ENCODE measurements around the gene ADGRV1. TPM values are rescaled to one million over a fixed set of nuclear protein-coding genes. Genes with fewer than 3 reads are reported as not detected.

Gene ADGRV1
- total RNA-seq, 1 experiment from 2014 or later: 6.8 TPM

- no peak overlapping the region for H3K27ac ChIP-seq (ENCODE audit: low read depth, low read length, poor library complexity, severe bottlenecking)
- H3K4me1 ChIP-seq (ENCODE audit: insufficient read depth, low read length, poor library complexity, severe bottlenecking): no peaks in the 10 kb centered on the region
- DNase-seq (ENCODE audit: low spot score): no peak
- H3K27me3 ChIP-seq (replicated peaks; ENCODE audit: insufficient read depth, low read depth, low read length, poor library complexity): no peaks in the 10 kb centered on the region
- no peaks in the 10 kb centered on the region for H3K36me3 ChIP-seq (ENCODE audit: insufficient read depth, low read length, poor library complexity, severe bottlenecking)
- ChIA-PET CTCF (no interaction called here), POLR2A (ENCODE audit: low non-redundant PET) (no interaction called here)
- TF ChIP-seq EZH2 (IDR thresholded peaks at IDR 0.05; ENCODE audit: borderline replicate concordance, low read depth, low read length, poor library complexity, severe bottlenecking): no peak
- no peak overlapping the region for H3K4me3 ChIP-seq (ENCODE audit: low read depth, low read length, poor library complexity, severe bottlenecking)
- intact Hi-C loops (cut with micrococcal nuclease; ENCODE audit: unreplicated experiment): no loop called here
- H3K9me3 ChIP-seq (ENCODE audit: low read depth, low read length, poor library complexity, severe bottlenecking): no peaks in the 10 kb centered on the region
- BruUV-seq (replicated peaks): no TSS peak
Measured at GRCh38 chr5:90948969-90949368, 390.4 kb downstream of the ADGRV1 start.

- no TSS peak for BruUV-seq (replicated peaks)
- no peak for DNase-seq (ENCODE audit: low spot score)
- no peak overlapping the region for H3K4me3 ChIP-seq (ENCODE audit: low read depth, low read length, poor library complexity, severe bottlenecking)
- no peak for TF ChIP-seq EZH2 (IDR thresholded peaks at IDR 0.05; ENCODE audit: borderline replicate concordance, low read depth, low read length, poor library complexity, severe bottlenecking)
- no peak for TF ChIP-seq CTCF (conservative IDR thresholded peaks at IDR 0.05; ENCODE audit: low read depth, low read length)
- no peaks in the 10 kb centered on the region for H3K36me3 ChIP-seq (ENCODE audit: insufficient read depth, low read length, poor library complexity, severe bottlenecking)
- H3K27ac ChIP-seq (ENCODE audit: low read depth, low read length, poor library complexity, severe bottlenecking): no peak overlapping the region
- intact Hi-C loops (cut with micrococcal nuclease; ENCODE audit: unreplicated experiment): no loop called here
- no peaks in the 10 kb centered on the region for H3K9me3 ChIP-seq (ENCODE audit: low read depth, low read length, poor library complexity, severe bottlenecking)
- H3K27me3 ChIP-seq (replicated peaks; ENCODE audit: insufficient read depth, low read depth, low read length, poor library complexity): no peaks in the 10 kb centered on the region
- CTCF ChIA-PET: no interaction called here
- POLR2A ChIA-PET (ENCODE audit: low non-redundant PET): no interaction called here
- no peaks in the 10 kb centered on the region for H3K4me1 ChIP-seq (ENCODE audit: insufficient read depth, low read length, poor library complexity, severe bottlenecking)
Measured at GRCh38 chr5:90949469-90950358, 391.1 kb downstream of the ADGRV1 start.

- DNase-seq (ENCODE audit: low spot score): no peak
- Histone ChIP-seq H3K4me1 (ENCODE audit: insufficient read depth, low read length, poor library complexity, severe bottlenecking) (peaks cover 9% of the 10 kb centered on the region), H3K27me3 (replicated peaks; ENCODE audit: insufficient read depth, low read depth, low read length, poor library complexity) (no peaks in the 10 kb centered on the region), H3K36me3 (ENCODE audit: insufficient read depth, low read length, poor library complexity, severe bottlenecking) (no peaks in the 10 kb centered on the region), H3K27ac (ENCODE audit: low read depth, low read length, poor library complexity, severe bottlenecking) (no peak overlapping the region), H3K4me3 (ENCODE audit: low read depth, low read length, poor library complexity, severe bottlenecking) (no peak overlapping the region), H3K9me3 (ENCODE audit: low read depth, low read length, poor library complexity, severe bottlenecking) (no peaks in the 10 kb centered on the region)
- TF ChIP-seq EZH2 (IDR thresholded peaks at IDR 0.05; ENCODE audit: borderline replicate concordance, low read depth, low read length, poor library complexity, severe bottlenecking) (no peak), CTCF (conservative IDR thresholded peaks at IDR 0.05; ENCODE audit: low read depth, low read length) (no peak)
- BruUV-seq (replicated peaks): no TSS peak
- ChIA-PET POLR2A (ENCODE audit: low non-redundant PET) (no interaction called here), CTCF (no interaction called here)
- intact Hi-C loops (cut with micrococcal nuclease; ENCODE audit: unreplicated experiment): no loop called here
Measured at GRCh38 chr5:90955001-90955635, 396.5 kb downstream of the ADGRV1 start.

Data from A673 (cell line).